Cerebellar nuclear complex (tissue), 1 donor: ENCODE results near the gene POLR2F.

Experiments
- DNase-seq, 2 experiments: peaks; one replicate each; lab custom pipeline; 2025; lab: John Stamatoyannopoulos, UW

Gene POLR2F

DNA sequence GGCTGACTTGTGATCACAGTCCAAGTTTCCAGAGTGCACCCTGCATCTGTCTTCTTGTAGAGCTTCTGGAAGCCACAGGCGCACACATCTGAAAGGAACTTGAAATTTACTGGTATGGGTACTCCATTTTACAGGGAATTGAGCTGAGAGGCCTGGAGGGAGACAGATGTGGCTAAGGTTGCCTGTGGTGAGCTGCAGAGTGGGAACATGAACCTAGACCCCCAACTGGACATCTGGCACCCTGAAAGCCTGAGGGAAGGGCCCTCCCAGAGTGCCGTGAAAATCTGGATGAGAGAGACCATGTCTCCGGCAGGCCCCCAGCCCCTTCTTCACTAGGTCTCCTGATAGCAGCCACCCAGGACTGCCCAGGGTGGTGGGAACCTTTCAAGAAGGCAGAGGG, 53.4 kb downstream of the POLR2F start:
- no peak for DNase-seq

DNA sequence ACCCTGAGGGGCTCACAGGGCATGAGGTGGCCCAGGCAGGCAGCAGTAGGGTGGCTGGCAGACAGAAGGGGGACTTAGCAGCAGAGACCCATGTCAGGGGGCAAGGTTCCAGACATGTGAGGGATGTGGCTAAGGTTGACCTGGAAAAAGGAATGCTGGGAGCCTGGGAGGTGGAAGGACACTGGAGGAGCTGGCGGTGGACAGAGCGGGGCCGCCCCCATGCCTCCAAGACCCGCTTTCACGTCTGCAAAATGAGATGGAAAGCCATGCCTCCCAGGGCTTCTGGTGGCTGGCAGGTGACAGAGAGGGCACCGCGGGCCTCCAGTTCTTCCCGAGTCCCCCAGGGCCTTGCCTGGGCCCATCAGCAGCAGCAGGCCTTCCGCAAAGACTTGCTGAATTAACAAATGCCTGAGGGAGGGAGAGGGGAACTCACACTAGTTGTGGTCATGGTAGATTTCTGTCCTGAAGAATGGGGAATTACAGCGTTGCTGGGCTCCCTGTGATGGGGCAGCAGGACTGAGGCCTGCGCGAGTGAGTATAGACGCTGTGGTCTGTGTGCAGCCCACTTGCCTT, 53.9 kb downstream of the POLR2F start:
- DNase-seq, result no peak

DNA sequence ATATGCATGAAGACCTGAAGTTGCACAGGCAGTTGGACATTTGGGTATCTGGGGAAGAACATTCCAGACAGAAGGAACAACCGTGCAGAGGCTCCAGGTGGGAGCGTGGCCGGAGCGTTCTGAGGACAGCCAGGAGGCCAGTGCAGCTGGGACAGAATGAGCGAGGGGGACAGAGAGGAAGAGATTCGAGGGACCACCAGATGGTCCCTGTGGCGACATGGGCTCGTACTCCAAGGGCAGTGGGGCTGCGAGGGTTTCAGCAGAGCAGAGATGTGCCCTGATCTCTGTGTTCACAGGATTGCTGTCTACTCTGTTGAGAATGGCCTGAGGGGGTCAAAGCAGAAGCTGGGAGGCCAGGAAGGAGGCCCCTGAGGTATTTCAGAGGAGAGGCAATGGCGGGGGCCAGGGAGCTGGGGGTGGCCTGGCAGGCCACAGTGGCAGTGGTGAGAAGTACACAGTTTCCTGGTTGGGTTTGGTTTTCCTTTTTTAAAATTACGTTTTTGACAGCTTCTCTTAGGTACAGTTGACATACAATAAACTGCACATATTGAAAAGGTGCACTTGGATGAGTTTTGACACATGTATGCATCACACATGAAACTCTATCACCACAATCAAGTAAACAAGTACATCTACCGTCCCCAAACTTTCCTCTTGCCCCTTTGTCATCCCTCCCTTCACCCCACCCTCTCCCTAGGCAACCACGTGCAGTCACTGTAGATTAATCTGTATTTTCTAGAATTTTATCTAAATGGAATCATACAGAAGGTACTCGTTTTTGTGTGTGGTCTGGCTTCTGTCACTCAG, 55.7 kb downstream of the POLR2F start:
- no peak for DNase-seq

DNA sequence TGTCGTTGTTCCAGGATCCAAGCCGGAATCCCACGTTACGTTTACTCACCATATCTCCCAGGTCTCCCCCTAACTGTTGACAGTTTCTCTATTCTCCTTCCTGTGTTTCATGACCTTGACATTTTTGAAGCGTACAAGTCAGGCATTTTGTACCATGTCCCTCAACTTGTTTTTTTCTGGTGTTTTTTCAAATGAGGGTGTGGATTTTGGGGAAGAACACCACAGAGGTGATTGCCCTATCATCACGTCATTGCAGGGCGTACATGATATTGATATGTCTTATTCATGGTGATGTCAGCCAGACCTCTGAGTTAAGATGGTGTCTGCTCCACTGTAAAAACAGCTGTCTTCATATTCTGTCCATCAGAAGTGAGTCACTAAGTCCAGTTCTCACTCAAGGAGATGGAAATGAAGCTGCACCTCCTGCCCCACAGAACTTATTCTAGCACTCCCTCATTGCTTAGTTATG, 59.1 kb downstream of the POLR2F start:
- DNase-seq, result no peak

DNA sequence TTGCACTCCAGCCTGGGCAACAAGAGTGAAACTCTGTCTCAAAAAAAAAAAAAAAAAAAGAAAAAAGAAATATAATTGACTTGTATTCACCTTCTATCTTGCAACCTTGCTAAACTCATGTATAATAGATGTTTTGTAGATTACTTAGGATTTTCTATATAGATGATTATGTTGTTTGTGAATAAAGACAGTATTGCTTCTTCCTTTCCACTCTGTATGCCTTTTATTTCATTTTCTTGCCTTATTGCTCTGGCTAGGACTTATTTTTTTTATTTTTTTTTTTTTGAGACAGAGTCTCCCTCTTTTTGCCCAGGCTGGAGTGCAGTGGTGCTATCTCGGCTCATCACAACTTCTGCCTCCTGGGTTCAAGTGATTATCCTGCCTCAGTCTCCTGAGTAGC, 60.6 kb downstream of the POLR2F start:
- no peak for DNase-seq

DNA sequence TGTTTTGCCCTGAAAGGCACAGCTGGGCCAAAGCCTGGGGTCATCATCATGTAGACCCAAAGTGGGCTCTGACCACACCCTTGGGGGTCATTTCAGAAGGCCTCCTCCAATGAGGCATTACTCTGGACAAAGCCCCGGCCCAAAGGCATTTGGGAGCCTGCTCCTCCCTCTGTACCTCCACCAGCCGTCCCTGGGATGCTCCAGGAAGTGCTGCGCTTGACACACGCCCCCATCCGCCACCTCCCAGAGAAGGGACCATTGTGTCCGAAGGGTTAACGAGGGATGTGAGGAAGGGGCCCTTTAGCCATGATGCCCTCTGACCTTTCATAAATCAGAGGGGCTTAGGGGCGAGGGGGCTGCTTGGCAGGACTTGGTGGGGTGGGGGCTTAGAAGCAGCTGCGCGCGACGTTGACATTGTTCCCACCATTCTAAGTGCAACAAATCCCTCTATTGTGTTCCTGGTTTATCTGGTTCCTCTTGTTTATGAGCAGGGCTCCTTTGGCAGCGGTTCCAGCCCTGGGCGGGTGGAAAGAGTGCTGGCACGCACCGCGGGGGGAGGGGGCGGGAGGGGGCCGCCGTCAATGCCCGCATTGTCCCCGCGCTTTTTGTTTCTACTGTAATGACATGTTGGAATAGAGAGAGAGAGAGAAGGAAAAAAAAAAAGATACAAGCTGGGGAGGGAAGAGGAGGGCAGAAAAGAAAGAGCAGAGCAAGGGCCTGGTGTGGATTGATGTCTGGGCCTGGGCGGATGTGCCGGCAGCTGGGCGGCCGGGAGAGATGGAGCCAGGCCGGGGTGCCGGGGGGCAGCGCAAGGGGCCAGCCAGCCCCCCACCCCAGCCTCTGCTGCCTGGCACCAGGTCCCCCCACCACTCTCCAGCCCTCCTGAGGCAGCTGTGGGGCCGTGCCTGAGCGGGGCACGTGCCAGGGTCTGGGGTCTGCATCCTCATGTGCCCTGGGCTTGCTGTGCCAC, 63.0 kb downstream of the POLR2F start:
- DNase-seq, result no peak

DNA sequence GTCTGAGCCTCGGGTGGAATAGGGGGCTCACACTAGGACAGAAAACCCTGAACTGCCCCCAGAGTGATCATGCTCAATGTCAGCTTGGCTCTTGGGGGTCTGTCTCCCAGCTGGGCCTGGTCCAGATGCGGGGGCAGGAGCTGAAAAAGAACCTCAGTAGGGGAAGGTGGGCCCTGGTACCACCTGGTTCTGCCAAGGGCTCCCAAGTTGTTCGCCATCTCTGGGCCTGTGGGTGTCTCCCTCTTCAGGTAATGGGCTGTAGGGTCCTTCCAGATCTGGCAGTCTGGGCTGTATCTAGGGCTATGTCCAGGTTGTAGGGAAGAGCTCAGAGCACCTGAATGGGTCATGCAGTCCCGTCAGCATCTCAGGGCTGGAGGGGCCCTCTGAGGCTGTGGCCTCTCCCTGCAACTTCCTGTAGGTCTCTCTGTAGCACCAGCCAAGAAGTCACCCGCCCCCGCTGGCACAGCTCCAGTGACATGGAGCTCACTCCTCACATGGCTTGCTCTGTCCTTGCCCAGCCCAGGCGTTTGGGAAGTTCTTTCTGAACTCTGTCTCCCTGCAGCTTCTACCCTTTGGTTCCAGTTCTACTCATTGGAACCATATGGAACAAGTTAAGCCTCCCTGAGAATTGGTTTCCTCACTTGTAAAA, 63.9 kb downstream of the POLR2F start:
- no peak for DNase-seq

DNA sequence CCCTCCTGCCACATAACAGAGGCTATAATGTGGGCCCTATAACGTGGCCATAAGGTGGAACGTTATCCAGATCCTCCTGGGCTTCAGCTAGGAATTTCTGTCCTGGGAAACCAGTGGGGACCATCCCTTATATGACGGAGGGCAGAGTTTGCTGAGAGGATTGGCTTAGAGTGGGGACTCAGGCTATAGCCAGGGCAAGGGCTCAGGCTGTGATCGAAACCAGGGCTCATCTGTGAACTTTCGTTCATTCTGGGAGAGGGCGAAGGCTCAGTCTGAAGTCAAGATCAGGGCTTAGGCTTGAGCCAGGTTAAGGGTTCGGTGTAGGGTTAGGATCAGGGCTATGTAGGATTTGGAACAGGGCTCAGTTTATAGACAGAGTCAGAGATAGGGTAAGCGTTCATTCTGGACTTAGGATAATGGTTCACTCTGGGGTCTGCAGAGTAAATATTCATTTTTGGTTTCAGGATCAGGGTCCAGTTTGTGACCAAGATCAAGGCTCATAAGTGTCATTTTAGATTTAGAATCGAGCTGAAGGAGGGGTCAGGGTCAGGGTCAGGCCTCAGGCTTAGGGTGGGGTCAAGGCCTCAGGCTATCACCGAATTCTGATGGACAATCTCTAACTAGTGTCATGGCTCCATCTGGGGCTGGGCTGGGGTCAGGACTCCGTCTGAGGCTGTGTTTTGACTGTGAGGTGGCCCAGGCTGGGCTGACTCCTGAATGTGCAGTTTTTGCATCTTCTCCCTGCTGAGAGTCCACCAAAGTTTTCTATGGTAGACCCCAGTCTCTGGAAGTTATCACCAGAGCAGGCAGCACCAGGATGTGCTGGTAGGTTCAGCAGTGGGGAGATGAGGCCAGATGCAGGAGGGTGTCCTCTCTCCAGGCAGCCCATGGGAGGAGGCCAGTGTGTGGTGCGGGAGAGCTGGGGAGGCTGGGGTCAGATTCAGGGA, 64.7 kb downstream of the POLR2F start:
- no peak for DNase-seq
